Hematopoietic multipotent progenitor cell treated with erythropoietin and hydrocortisone succinate and interleukin-3 and kit ligand, for 15 days (in vitro differentiated cells): ENCODE data around the gene F2R.
"Not testable (repeated sequence)": the region's sequence is repeated elsewhere in the genome, so short reads cannot be mapped to it uniquely, and the experiment has no call there.

Source experiments
- DNase-seq: peaks from one replicate; pipeline ENCODE4 v3.0.0-alpha.2; 2015; ENCODE audit warnings: low spot score

The F2R gene

DNA sequence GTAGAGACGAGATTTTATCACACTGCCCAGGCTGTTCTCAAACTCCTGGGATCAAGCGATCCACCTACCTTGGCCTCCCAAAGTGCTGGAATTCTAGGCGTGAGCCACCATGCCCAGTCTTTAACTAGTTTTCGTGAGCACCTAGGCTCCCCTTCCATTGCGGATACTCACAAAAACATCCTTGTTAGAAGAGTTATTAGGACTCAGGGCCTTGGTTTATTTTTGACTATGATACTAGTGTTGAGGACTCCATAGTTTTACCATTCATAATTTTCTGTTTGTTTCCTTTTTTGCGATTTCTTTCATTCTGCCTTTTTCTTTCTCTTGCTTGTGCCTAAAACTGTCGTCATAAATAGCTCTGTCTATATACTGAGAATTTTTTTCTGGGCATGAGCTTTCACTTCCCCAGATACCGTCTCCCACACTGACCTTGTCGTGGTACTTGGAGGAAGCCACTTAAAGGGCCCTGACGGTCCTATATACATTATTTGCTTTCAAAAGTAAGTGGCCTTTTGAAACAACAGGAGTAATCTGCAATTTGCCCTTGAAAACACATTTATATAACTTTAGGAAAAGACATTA lies 5.2 kb downstream of the F2R start:
- DNase-seq, result no peak

DNA sequence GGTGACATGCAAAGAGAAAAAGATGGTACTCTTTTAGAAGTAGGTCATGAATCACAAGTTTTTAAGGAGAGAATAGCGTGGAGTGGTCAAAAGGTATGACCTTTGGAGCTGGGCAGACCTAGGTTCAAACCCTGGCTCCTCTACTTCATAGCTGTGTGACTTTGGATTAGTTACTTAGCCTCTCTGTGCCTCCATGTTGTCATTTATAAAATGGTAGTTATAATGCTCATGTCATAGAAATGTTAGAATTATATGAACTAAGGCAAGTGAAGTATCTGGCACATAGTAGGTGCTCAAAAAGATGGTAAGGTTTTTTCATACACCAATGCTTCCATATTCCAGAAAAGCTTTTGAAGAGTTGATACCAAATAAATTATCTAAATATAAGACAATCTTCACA lies 7.3 kb downstream of the F2R start:
- DNase-seq, result no peak

DNA sequence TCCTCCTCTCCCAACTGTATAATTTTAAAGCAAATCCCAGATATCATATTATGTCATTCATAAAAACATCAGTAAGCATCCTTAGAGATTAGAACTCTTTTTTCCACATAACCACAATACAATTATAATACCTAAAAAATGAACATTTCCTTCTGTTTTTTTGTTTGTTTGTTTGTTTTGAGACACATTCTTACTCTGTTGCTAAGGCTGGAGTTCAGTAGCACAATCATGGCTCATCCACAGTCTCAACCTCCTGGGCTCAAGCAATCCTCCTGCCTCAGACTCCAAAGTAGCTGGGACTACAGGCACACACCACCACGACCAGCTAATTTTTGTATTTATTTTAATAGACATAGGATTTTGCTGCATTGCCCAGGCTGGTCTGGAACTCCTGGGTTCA lies 8.0 kb downstream of the F2R start:
- no peak for DNase-seq

DNA sequence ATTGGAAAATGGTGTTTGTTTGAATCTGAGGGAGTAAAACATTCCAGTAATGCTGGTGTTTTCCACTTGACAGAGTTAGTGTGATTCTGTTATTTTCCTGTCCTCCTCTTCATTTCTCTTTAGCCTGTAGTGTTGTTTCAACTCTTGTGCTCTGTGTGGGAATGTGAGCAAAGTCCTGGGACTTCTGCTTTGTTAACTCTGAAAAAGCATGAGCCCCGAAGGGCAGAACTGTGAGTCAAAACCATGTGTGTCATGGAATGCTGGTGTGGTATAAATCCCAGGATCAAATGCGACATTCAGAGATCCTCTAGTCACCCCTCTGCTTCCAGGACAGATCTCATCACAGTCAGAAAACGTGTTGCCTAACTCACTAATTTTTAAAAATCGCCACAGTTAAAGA lies 8.9 kb downstream of the F2R start:
- DNase-seq, result no peak

DNA sequence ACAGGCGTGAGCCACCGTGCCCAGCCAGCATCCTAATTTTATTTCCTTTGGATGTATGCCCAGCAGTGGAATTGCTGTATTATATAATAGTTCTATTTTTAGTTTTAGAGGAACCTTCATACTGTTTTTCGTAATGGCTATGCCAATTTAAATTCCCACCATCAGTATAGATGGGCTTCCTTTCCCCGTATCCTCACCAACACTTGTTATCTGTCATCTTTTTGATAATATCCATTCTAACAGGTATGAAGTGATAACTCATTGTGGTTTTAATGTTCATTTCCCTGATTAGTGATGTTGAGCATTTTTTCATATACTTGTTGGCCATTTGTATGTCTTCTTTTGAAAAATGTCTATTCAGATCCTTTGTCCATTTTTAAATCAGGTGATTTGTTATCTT lies 13.0 kb downstream of the F2R start:
- DNase-seq, result no peak

DNA sequence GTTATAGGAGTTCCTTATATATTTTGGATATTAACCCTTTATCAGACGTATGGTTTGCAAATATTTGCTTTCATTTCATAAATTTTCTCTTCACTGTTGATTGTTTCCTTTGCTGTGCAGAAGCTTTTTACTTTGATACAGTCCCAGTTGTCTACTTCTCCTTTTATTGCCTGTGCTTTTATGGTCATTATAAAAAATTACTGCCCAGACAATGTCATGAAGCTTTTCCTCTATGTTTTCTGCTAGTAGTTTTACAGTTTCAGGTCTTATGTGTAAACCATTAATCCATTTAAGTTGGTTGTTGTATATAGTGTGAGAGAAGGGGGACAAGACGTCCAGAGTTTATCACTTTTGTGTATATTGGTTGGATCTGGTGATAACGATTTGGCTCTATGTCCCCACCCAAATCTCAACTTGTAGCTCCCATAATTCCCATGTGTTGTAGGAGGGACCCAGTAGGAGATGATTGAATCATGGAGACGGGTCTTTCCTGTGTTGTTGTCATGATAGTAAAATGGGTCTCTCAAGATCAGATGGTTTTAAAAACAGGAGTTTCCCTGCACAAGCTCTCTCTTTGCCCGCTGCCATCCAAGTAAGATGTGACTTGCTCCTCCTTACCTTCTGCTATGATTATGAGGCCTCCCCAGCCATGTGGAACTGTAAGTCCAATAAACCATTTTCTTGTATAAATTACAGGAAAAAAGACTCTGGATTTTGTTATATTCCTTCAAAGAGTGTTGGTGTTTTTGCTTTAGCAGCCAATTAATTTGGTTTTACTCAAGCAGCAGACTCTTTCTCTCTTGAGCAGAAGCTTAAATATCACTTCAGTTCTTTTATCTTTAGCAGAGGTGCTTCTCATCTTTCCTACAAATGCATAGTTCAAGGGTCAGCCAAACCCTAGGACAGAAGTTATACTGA lies 13.7 kb downstream of the F2R start:
- no peak for DNase-seq

DNA sequence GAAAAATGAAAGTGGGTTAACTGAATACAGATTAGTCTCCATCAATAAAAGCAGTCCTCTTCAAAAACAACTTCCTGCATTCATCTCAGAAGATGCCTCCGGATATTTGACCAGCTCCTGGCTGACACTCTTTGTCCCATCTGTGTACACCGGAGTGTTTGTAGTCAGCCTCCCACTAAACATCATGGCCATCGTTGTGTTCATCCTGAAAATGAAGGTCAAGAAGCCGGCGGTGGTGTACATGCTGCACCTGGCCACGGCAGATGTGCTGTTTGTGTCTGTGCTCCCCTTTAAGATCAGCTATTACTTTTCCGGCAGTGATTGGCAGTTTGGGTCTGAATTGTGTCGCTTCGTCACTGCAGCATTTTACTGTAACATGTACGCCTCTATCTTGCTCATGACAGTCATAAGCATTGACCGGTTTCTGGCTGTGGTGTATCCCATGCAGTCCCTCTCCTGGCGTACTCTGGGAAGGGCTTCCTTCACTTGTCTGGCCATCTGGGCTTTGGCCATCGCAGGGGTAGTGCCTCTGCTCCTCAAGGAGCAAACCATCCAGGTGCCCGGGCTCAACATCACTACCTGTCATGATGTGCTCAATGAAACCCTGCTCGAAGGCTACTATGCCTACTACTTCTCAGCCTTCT lies 16.6 kb downstream of the F2R start:
- no peak for DNase-seq

DNA sequence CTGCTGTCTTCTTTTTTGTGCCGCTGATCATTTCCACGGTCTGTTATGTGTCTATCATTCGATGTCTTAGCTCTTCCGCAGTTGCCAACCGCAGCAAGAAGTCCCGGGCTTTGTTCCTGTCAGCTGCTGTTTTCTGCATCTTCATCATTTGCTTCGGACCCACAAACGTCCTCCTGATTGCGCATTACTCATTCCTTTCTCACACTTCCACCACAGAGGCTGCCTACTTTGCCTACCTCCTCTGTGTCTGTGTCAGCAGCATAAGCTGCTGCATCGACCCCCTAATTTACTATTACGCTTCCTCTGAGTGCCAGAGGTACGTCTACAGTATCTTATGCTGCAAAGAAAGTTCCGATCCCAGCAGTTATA lies 17.1 kb downstream of the F2R start:
- no peak for DNase-seq

DNA sequence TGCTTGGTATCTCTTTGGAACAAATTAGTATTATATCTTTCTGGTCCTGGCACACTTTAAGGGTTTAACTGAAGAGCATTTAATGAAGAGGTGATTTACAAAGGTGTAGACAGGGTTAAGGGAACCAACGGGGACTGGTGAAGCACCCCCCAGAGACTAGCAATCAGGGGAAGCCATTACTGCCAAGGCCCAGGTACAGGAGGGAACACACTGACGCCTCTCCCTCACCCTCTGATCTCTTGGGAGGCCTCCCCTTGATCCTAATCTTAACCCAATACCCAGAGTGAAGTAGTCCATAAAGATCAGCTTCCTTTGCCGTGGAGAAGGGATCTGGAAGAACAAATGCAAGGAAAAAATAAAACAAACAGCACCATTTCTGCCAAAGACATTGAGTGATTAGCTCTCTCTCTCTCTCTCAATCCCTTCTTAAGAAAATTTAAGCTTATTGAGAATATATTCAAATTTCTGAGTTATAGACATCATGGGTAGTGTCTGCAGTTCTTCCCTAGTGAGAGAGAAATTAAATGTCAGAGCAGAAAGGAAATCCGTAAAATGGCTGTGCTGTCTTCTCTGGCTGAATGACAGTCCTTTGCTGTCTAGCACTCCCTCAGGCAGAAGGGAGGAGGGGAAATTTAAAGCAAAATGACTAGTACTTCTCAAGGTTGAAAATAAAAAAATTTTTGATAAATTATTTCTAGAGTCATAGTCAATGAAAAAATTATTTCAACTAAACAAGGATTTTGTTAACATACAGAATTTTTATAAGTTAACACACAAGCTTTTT lies 20.0 kb downstream of the F2R start:
- DNase-seq, result no peak

DNA sequence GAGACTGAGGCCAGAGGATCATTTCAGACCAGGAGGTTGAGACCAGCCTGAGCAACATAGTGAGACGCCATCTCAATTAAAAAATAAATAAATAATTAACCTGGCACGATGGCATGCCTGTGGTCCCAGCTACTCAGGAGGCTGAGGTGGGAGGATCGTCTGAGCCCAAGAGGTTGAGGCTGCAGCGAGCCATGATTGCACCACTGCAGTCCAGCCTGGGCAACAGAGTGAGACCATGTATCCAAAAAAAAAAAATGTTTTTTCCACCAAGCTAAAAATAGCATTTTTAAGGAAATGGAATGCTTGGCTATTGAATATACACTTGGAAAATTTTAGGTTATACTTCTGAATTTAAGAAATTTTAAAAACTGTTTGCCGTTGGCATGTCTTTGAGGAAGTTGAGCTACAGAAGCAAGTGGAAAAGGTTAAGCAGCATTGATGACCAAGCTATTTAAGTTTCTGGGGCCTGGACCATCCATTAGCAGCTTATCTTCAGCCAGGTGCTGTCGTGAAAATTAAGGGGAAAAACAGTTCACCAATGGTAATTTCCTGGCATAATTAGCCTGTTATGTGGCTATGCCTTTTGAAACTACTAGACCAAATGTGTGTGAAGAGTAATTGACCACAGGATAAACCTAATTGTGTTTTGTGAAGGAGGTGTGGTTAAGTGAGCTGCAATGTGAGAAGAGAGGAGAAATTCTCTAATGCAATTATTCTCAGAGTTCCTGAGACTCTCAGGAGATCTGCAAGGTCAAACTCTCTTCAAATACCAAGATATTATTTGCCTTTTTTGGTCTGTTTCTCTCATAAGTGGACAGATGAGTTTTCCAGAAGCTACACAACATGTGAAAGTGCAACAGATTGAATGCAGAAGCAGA lies 21.0 kb downstream of the F2R start:
- no peak for DNase-seq

DNA sequence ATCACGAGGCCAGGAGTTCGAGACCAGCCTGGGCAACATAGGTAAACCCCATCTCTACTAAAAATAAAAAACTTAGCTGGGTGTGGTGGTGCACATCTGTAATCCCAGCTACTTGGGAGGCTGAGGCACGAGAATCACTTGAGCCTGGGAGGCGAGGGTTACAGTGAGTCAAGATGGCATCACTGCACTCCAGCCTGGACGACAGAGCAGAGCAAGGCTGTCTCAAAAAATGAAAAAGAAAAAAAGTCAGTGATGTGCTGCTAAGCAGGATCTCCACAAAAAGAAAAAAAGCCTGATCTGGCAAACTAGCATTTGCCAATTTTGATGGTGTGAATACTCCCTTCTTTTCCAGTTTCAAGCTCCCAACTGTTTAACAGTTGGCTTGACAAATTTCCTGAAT lies 21.9 kb downstream of the F2R start:
- no peak for DNase-seq

DNA sequence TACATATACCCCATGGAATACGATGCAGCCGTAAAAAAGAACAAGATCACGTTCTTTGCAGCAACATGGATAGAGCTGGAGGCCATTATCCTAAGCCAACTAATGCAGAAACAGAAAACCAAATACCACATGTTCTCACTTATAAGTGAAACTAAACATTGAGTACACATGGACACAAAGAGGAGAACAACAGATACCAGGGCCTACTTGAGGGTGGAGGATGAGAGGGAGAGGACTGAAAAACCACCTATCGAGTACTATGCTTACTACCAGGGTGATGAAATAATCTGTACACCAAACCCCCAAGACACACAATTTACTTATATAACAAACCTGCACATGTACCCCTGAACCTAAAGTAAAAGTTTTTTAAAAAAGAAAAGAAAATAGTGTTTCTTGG lies 25.6 kb downstream of the F2R start:
- not testable (repeated sequence) for DNase-seq

DNA sequence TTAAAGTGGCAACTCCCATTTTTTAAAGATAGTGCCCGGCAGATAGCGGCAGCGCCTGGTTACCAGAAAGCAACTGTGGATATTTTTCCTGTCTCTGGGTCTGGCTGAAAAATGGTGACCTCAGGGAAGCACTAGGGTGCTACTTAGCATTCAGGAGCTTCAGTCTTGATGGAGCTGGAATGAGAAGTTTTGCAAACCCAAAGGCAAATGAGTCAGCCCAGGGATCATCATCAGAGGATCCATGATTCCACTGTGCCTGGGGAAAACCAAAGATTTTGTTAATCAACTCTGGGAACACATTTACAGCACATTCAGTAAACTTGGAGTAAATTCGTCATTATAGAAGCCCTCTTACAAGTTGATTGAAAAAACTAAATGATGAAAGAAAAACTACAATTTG lies 26.7 kb downstream of the F2R start:
- DNase-seq, result no peak

DNA sequence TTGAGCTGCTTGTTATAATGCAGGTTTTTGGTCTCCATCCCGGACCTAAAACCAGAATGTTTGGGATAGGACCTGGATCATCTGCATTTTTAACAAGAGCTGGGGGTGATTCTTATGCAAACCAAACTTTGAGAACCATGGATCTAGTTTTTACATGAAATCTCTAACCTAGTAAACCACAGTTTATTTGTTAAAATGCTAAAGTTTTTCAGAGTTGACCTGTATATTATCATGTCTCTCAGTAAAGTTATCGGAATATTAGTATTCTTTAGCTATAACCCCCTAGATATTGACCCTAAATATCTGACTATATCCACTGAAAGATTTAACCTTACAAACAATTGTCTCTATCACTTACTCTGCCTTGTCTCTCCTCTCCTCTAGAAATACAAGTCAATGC lies 28.7 kb downstream of the F2R start:
- DNase-seq, result no peak

DNA sequence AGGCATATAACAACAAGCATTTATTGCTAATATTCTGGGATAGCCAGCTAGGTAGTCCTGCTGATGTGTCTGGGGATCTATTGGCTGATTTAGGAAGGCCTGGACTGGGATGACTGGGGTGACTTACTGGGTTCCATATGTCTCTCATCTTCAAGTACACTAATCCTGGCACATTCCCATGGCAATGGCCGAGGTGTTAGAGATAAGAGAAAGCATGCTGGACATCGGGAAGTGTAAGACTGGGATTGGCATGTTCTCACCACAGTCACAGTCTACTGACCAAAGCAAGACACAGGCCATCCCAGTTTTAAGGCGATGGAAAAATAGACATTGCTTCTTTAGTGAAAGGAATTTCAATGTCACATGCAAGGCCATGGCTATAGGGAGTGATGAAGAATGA lies 29.7 kb downstream of the F2R start:
- no peak for DNase-seq

DNA sequence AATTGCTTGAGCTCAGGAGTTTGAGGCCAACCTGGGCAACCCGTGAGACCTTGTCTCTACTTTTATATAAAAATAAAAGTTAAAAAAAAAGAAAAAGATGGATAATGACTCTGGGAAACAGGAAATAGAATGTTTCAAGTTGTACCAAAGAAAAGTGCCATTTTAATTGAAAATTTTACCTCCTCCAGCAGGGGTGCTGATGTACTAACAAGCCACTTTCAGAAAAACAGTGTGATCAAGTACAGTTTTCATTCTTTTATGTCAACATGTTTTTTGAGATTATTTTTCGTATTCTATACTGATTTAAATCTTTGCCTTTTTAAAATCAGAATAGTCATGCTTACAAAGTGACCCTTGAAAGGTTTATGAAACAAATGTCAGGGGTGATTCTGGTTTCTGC lies 30.8 kb downstream of the F2R start:
- no peak for DNase-seq

DNA sequence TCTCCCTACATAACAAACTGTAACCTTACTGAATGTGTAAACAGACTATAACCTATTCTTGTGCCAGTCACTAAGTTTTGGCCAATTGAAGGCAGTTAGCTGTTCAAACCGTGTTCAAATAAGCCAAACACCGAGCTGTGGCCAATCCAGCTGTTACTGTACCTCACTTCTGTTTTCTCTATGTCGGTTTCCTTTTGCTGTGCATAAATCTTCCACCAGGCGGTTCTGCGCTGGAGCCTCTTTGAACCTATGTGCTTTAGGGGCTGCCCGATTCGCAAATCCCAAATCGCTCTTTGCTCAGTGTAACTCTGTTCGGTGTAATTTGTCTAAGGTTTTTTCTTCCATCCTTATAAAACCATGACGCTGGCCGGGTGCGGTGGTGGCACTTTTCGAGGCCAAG lies 31.8 kb downstream of the F2R start:
- no peak for DNase-seq

DNA sequence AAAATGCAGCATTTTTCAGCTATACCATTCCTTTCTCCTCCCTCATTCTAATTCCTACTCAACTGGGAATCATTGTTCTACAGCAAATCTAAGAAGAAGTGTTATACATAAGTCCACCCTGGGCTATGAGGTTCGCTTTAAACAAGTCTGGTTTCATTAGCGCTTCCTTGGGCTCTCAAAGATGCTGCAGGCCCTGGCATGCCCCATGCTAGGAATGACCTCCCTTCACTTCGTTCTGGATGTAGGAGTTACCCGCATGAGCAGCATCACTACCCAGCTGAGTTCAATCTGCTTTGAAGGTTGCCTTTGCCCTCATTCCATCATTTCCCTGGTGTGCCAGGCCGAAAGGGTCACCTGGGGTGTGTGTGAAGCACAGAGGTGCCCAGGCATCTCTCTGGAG lies 35.4 kb downstream of the F2R start:
- no peak for DNase-seq

DNA sequence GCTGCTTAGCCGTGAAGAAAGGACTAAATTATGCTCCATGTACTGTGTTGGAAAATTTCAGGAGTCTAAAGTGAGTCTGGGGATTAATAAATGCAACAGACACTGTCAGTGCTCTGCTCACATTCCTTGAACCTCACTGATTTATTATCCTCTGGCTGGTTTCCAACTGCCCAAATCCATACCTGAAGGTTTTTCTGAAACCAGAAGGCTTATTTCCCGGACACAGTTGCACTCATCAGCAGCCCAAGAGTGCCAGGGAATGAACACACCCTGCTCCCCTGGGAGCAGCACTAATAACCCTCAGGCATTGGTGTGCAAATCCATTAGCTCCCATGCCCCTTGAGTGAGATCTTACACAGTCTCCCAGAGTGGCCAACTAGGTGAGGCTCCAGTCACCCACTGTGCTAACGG lies 38.7 kb downstream of the F2R start:
- DNase-seq, result no peak

DNA sequence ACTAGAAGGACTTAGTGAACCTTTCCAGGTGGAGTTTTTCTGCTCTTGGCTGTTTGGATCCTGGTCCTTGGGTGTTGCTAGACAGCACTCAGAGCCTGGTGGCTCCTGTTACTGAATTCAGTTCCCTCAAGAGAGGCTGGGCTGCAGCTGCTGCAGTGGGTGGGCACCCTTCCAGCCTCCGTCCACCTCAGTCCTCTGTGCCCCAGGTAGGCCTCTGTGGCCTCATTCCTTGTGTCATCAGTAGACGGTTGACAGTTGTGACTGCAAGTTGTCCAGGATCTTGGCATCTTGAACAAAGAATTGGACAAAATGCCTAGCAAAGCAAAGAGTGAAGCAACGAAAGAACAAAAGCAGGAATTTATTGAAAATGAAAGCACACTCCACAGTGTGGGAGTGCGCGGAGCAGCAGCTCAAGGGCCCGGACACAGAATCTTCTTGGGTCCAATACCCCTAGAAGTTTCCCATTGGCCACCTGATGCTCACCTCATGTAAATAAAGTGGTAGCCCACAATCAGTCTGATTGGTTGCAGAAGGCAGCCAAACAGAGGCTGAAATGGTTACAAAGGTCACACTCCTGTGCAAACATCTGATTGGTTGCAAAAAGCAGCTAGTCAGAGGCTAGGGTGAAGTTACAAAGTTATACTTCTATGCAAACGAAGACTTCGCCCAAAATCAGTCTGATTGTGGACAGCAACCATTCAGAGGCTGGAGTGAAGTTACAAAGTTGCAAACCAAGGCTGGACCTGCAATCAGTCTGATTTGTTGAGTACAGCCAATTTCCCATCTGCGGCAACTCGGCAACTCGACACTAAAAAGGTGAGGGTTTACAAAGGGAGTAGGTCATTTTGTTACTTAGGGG lies 40.1 kb downstream of the F2R start:
- DNase-seq, result no peak

DNA sequence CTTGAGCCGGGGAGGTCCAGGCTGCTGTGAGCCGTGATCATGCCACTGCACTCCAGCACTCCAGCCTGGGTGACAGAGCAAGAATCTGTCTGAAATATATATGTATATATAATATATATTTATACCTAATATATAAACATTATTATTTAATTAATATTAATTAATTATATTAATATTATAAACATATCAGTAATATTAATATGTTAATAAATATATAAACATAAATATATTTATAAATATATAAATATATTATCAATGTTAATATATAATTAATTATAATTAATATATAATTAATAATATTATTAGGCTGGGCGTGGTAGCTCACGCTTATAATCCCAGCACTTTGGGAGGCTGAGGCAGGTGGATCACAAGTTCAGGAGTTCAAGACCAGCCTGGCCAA lies 41.1 kb downstream of the F2R start:
- no peak for DNase-seq
